Measurements from ENCODE around the gene LZIC.

DNA sequence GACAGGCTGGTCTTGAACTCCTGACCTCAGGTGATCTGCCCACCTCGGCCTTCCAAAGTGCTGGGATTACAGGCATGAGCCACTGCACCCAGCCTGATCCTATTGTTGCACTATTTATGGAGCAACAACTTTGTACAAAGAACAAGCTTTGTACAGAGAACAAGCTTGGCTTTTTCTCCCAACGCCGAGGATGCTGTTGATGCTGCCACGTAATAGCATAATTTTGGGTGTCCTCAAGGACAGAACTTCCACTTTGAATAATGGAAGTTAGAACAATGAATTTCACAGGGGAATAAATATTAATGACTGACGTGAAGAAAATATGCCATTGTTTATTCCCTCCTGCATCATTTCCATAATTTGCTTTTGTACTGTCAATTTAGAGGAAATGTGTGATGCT, 41.1 kb upstream of the LZIC start:
- no peak for TF ChIP-seq POLR2A (IDR thresholded peaks at IDR 0.05)
- TF ChIP-seq, protein P1, sequence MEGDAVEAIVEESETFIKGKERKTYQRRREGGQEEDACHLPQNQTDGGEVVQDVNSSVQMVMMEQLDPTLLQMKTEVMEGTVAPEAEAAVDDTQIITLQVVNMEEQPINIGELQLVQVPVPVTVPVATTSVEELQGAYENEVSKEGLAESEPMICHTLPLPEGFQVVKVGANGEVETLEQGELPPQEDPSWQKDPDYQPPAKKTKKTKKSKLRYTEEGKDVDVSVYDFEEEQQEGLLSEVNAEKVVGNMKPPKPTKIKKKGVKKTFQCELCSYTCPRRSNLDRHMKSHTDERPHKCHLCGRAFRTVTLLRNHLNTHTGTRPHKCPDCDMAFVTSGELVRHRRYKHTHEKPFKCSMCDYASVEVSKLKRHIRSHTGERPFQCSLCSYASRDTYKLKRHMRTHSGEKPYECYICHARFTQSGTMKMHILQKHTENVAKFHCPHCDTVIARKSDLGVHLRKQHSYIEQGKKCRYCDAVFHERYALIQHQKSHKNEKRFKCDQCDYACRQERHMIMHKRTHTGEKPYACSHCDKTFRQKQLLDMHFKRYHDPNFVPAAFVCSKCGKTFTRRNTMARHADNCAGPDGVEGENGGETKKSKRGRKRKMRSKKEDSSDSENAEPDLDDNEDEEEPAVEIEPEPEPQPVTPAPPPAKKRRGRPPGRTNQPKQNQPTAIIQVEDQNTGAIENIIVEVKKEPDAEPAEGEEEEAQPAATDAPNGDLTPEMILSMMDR (IDR thresholded peaks at IDR 0.05), result no peak

All from testis (tissue), 2 donors.